CD4-positive, alpha-beta T cell treated with Interleukin-6 for 4 hours (primary cell): ENCODE data around the gene BRD3OS.

Source experiments
- DNase-seq: peaks from one replicate; pipeline ENCODE4 v3.0.0-alpha.2; 2020; ENCODE audit warnings: mixed read lengths

The BRD3OS gene

DNA sequence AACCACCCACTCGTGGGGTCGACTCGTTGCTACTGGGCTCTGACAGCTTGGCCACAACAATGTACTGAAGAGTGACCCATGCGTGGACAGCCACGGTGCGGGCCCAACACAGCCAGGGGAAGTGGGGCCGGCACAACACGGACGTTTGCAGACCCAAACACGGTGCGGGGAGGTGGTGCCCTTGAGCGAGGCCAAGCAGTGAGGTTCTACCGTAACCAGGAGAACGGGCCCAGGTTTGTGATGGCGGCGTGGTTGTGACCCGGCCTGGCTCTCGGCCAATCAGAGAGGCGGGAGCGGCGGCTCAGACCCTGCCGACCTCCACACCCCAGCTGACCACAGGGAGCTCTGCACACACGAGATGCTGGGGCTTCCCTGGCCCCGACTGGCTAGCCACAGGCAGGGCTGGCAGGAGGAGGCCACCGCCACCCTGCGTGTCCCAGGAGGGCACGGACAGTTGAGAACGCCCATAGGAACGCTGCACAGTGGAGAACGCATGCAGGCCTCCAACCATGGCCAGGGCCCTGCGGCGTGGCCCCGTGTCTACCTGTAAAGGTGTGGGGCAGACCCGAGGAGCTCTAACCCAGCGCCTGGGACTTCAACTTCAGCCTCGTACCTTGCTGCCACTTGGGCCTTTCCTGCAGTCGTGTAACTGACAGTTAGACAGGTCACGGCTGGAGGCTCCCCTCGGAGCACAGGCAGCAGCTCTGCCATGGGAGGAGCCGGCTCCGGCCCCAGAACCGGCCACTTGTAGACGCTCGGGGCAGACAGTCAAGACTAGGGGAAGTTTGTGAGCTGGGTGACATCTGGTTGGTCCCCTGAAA lies 28.9 kb downstream of the BRD3OS start:
- DNase-seq = no peak

DNA sequence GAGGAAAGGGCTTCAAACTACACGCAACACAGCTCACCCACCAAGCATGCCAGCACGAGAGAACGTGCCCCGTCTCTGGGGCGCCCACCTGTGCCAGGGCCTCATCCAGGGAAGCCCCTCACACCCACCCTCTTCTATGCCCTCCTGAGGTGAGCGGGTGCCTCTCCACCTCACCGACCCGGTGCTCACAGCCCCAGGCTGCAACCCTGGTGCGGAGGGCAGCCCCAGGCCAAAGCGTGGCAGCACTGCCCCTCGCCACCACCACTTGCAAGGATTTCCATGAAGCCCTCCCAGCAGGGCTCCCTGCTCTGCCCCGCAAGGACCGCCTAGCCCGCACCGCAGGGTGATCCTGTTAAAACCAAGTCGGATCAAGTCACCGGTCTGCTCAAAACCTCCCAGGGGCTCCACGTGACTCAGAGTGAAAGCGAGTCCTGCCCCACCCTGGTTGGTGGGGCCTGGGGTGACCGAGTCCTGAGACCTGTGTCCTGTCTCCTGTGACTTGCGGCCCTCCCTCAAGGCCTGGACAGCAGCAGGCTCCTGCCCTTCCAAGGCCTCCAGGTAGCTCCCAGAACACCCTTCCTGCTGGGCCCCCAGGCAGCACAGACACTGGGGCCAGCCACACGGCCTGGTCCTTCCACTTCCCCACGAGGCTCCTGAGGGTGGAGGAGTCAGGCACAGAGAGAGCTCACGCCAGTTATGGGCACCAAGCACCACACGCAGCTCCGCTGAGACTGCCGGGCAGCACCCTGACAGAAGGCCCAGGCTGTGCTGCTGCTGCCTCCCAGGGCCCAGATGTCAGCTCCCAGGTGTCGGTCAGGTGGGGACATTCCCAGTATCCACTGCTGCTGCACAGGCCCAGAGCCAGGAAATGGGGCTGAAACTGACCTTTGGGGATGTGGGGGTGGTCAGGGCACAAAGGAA lies 29.9 kb downstream of the BRD3OS start:
- DNase-seq = no peak

- no peak for DNase-seq
Observed at GRCh38 chr9:134055981-134056461, 30.7 kb downstream of the BRD3OS start.

- DNase-seq = no peak
Observed at GRCh38 chr9:134056483-134057306, 31.4 kb downstream of the BRD3OS start.

DNA sequence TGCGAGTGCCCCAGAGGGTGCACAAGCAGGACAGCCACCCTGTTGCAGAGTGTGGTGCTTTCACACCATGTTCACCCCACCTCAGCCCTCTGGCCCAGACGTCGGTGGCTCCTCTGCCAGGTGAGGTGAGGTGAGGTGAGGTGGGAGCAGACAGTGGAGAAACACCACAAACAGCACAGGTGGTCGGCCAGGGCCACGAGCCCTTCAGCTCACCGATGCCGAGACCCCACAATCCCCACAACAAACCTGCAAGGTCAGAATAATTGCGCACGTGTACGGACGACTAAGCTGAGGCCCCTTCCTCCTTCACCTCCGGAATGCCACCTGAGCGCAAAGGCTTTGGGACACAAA lies 32.0 kb downstream of the BRD3OS start:
- DNase-seq = no peak

DNA sequence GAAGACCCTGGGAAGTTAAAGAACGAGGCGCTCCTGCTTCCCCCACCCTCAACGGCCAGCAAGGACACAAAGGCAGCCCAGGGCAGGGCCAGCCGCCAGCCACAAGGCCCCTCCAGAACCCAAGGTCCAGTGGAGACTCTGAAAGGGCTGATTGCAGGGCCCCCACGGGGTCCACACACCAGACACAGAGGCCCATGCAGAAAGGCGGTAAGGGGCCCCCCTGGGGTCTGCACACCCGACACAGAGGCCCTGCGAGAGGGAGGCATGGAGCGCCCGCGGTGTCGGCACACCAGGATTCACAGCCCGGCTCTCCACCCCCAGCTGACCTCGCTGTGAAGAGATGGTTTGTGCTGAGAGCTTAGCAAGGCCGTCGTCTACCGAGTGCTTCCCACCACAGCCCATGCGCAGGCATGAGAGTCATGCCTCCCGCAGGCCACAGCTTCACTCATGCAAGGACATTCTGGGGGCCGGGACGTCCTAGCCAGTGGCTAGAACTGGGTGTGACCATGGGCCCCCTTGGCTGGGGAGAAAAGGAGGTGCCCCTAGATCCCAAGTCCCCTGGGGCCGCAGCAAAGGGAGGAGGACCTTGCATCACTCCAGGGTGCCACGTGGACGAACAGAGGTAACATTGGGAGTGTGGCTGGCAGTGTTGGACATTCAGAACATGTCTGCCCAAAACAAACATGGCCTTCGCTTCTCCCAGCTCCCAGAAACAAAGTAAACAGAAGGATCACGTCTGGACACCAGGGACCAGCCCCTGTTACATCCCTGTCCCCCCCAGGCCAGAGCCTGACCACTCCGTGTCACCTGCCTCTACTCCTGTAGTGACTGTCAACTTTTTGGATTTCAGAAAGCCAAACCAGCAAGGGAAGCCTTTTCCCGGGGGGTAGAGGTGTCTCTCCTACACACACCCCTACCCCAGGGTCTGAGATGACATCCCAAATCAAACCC lies 32.7 kb downstream of the BRD3OS start:
- no peak for DNase-seq

GRCh38 chr9:134058716-134059115 lies 33.4 kb downstream of the BRD3OS start:
- DNase-seq = no peak

DNA sequence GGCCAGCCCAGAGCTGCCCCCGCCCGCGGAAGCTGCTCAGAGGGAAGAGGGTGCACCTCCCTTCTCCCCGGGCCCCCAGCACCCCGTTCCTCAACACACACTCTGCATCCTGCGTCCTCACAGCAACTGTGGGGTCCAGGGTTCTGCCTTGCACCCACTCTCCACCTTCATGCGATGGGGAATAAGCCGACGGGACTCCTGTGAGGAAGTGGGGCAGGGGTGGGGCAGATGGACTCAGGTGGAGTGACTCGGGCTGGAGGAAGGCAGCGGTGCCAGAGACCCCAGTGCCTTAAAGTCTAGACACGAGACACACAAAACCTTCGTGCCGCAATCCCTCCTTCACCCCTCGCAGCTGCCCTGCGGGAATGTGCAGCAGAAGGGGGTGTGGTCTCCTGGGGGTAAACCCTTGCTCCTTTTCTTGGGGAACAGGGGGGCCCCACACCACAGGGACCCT lies 33.9 kb downstream of the BRD3OS start:
- no peak for DNase-seq

DNA sequence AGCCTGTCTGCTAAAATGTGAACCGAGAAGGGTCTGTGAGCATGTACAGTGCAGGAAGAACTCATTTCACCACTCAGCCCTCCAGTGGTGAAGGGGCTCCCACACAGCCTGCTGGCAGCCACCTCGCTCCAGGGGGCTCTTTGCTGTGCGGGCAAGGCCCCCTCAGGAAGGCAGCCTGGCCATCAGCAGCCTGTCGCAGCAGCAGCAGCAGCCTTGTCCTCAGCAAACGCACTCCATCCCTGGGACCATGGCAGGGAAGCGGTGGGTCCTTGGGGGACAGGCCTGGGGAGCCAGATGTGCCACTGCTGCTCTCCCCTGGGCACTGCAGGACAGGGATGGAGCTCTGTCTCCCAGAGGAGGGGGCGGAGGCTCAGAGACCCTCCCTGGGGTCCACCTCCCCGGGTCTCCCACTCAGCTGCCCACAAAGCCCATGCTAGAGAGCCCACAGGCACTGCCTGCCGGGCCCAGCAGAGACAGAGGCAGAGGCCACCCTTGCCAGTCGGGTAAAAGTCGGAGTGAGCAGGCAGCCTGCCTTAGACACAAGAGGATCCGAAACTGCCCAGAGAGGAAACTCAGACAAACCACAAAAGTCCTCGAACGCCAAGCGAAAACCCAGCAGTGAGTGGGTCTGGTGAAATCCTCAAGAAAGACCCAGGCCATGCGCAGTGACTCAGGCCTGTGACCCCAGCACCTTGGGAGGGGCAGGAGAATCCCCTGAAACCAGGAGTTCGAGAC lies 34.5 kb downstream of the BRD3OS start:
- no peak for DNase-seq

- DNase-seq = no peak
Observed at GRCh38 chr9:134060546-134060945, 35.3 kb downstream of the BRD3OS start.

- no peak for DNase-seq
Observed at GRCh38 chr9:134061019-134061687, 35.9 kb downstream of the BRD3OS start.

- no peak for DNase-seq
Observed at GRCh38 chr9:134061688-134062371, 36.5 kb downstream of the BRD3OS start.

DNA sequence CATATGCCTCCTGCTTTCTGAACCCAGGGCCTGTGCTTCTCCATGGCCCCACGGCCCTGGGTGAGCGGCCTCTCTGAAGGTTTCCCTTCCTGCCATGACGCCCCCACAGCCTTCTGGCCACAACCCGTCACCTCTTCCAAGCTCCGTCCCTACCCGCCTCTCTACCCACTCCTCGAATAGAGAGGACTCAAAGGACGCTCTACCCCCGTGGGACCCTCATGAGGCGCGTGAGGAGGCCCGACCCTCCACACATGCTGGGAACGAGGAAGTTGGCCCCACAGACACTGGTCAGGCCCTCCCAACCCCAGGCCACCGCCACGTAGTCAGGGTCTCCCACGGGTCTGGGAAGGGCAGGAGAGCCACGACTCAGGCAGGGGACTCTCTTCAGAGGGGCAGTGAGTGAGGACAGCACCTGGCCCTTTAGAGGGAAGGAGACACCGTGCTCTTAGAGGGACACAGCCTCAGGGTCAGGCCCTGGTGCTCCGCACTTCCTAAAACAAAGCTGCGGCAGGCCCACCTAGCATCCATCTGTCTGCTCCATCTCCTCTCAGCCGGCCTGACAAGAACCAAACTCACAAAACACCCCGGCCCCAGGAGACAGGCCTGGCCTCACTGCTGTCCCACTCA lies 37.3 kb downstream of the BRD3OS start:
- DNase-seq = no peak

DNA sequence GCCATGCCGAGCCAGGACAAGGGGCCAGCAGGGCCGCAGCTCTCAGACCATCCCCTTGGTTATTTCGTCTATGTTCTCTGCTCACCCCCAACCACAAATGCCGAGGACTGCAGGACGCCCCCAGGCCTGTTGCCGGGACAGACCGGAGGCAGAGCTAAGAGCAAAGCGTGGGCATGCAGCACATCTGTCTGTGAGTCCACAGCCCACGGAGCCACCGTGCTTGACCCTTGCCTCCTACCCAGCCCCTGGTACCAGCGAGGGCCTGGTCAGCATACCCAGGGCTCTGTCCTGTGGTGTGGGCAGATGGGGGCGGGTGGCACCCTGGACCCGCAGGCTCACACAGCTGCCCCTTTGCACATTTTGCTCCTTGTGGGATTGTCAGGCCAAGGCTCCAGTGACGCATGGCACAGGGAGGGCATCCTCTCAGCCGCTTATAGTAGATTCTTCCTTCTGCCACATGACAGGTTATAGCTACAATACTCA lies 37.8 kb downstream of the BRD3OS start:
- no peak for DNase-seq

- DNase-seq = no peak
Observed at GRCh38 chr9:134063571-134064450, 38.5 kb downstream of the BRD3OS start.

GRCh38 chr9:134064711-134065110 lies 39.4 kb downstream of the BRD3OS start:
- DNase-seq = no peak

DNA sequence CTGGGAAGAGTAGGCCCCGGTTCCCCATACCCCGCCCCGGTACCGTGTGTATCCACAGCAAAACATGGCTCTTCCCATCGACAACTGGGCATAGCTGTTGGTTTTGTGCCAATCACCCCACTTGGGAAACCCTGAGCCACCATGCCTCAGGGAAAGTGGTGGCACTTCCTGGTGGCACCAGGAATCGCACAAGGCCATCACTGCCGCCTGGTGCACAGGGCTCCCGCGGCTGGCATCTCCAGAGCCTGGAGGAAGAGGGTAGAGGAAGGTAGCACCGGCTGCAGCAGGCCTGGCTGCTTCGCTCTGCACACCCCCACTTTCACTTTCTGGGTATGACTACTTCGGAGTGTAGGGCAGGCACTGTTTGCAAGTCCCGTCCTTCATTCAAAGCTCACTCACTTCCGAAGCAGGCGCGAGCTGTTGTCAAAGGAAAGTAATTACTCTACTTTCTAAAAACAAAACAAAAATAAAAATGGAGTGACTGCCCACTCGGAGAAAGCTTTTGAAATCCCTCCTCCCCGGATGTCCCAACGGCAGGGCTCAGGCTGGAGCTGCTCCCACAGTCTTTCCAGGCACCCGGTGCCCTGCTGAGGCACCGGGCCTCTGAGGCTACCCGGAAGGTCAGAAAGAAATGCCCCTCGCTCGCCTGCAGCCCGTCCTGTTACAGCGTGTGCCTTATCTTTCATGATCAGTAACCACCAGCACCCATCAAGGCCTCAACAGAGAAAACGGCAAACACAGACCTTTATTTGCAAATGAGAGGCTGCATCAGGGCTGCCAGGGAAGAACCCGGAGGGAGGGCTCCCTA lies 40.5 kb downstream of the BRD3OS start:
- DNase-seq = peak; percentile 72
